ENCODE results near the gene RYR1.
A peak's percentile ranks its signal among the peaks of the same experiment; 100 is the strongest.
"Not testable (repeated sequence)": the region's sequence is repeated elsewhere in the genome, so short reads cannot be mapped to it uniquely, and the experiment has no call there.

Gene RYR1

DNA sequence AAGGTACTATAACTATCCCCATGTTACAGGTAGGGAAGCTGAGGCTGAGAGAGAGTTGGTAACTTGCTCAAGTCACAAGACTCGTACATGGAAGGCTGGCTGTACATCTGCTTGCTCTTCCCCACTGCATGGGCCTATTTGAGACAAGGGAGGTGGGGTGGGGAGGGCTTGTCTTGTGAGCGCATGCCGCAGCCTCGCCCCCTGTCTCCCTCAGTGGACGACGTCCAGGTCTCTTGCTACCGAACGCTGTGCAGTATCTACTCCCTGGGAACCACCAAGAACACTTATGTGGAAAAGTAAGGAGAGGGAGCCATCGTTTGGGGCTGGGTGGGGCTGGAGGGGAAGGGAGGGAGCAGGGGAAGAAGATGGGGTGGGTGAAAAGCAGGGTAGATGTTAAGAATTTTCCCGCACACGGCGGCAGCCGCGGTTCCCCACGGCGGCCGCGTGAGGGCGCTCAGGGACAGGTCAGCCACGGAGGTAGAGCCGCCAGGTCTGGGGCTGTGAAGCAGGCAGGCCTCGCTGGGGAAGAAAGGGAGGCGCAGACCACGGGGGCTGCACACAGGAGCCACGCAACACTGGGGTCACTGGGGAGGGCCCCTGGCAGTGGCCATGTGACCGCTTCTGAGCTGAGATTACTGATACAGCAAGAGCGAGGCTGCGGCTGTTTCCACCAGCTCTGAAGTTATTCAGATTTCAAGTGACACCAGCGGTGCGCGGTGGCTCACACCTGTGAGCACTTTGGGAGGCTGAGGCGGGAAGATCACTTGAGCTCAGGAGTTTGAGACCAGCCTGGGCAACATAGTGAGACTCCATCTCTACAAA is 81.5 kb downstream of the RYR1 start:
- DNase-seq (ENCODE audit: low read depth), result peak; percentile 55

GRCh38 chr19:38515896-38516295 is 82.4 kb downstream of the RYR1 start:
- no peak for DNase-seq (ENCODE audit: low read depth)

DNA sequence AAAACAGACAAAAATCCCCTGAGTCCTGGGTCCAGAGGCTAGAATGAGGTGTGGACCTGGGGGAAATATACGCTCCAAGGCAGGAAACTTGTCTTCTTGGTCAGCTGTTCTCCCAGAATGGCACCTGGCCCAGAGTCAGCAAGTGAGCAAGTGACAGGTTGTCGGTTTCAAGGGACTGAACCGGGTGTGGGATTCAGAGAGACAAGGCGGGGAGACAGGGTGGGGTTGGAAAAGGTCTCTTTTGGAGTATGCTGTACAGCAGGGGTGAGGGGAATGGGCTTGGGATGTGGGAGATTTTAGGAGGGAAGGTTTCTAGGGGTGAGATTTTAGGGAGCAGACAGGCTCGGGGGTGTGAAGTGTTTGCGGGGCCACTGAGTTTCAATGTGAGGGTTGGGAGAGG is 83.3 kb downstream of the RYR1 start:
- DNase-seq (ENCODE audit: low read depth), result no peak

DNA sequence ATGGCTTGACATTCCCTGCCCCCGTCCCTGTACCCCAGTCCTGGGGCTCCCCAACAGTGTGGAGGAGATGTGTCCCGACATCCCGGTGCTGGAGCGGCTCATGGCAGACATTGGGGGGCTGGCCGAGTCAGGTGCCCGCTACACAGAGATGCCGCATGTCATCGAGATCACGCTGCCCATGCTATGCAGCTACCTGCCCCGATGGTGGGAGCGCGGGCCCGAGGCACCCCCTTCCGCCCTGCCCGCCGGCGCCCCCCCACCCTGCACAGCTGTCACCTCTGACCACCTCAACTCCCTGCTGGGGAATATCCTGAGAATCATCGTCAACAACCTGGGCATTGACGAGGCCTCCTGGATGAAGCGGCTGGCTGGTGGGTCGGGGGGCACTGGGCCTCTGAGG is 83.8 kb downstream of the RYR1 start:
- DNase-seq (ENCODE audit: low read depth), result no peak

- not testable (repeated sequence) for DNase-seq (ENCODE audit: low read depth)
Observed at GRCh38 chr19:38517980-38518379, 84.5 kb downstream of the RYR1 start.

DNA sequence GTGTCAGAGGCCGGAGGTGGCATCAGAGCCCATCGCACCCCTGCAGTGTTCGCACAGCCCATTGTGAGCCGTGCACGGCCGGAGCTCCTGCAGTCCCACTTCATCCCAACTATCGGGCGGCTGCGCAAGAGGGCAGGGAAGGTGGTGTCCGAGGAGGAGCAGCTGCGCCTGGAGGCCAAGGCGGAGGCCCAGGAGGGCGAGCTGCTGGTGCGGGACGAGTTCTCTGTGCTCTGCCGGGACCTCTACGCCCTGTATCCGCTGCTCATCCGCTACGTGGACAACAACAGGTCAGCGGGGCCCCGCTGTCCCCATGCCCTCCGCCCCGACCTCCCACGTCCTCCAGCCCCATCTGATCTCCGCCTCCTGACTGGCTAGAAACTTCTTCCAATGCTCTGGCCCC is 85.7 kb downstream of the RYR1 start:
- no peak for DNase-seq (ENCODE audit: low read depth)

DNA sequence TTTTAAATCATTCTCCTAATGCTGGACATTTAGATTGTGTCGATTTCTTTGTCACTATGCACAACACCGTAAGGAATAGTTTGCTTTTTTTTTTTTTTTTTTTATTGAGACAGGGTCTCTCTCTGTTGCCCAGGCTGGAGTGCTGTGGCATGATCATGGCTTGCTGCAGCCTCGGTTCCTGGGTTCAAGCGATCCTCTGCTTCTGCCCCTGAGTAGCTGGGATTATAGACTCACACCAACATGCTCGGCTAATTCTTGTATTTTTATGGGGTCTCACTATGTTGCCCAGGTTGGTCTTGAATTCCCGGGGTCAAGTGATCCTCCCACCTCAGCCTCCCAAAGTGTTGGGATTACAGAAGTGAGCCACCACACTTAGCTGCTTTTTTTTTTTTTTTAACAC is 86.5 kb downstream of the RYR1 start:
- DNase-seq (ENCODE audit: low read depth), result no peak

DNA sequence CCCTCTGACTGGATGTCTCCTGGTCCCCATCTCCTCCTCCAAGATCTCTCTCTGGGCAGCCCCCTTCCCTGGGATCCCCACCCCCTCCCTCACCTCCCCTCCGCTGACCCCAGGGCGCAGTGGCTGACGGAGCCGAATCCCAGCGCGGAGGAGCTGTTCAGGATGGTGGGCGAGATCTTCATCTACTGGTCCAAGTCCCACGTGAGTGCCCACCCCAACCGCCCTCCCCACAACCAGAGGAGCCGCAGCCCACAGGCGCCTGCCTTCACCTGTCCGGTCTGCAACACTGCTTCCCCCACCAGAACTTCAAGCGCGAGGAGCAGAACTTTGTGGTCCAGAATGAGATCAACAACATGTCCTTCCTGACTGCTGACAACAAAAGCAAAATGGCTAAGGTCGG is 89.4 kb downstream of the RYR1 start:
- DNase-seq (ENCODE audit: low read depth), result no peak

- no peak for DNase-seq (ENCODE audit: low read depth)
Observed at GRCh38 chr19:38523319-38523718, 89.8 kb downstream of the RYR1 start.

- no peak for DNase-seq (ENCODE audit: low read depth)
Observed at GRCh38 chr19:38524369-38524768, 90.9 kb downstream of the RYR1 start.

- DNase-seq (ENCODE audit: low read depth), result no peak
Observed at GRCh38 chr19:38524994-38525634, 91.6 kb downstream of the RYR1 start.

DNA sequence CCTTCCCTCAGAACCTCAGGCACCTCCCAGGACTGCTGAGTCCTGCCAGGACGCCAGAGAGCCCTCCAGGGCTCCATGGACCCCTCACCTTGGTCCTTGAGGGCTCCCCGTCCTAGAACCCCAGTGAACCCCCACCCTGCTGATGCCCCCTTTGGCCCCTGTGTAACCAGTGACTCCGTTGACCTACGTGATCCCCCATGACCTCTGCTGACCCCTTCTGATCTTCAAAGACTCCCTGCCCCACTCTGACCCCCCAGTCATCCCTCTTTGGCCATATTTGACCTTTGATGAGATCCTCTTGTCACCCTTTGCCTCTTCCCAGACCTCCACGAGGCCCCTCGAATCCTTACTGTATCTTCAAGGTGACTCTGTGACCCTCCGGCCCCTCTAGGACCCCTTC is 92.9 kb downstream of the RYR1 start:
- DNase-seq (ENCODE audit: low read depth), result no peak

DNA sequence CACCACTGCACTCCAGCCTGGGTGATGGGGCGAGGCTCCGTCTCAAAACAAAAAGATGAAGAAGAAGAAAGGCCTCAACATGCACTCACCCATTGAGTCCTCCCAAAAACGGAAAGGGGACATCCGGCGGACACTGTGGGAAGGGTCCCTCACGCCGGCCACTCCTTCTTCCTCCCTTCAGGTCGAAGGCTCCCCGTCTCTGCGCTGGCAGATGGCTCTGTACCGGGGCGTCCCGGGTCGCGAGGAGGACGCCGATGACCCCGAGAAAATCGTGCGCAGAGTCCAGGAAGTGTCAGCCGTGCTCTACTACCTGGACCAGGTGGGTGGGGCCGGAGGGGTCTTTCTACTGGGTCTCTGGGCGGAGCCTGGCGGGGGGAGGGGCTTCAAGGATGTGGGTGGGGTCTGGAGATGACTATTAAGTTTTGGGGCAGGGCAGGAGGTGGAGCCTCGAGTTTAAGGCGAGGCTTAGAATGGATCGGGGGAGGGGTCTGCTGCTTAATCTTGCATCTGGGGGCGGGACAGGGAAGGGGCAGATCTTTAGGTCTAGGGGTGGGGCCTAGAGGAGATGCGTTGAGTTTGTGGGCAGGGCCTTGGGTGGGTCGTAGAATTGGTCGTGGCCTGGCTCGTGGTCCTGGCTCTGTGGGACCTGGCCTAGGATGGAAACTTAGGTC is 94.1 kb downstream of the RYR1 start:
- DNase-seq (ENCODE audit: low read depth), result no peak

DNA sequence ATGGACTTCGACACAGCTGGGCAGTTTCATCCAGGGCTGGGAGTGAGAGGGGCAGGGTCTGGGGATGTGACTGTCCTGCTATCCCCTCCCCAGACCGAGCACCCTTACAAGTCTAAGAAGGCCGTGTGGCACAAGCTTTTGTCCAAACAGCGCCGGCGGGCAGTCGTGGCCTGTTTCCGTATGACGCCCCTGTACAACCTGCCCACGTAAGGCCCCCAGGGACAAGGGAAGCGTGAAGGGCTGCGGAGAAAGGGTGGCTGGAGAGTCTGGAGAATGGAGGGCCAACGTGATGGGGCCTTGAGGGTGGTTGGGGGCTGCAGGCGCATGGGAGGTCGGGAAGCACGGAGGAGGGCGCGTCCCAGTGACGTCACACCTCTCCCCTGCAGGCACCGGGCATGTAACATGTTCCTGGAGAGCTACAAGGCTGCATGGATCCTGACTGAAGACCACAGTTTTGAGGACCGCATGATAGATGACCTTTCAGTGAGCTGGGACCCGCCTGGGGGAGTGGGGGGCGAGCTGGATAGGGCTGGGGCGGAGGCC is 94.8 kb downstream of the RYR1 start:
- DNase-seq (ENCODE audit: low read depth), result no peak

DNA sequence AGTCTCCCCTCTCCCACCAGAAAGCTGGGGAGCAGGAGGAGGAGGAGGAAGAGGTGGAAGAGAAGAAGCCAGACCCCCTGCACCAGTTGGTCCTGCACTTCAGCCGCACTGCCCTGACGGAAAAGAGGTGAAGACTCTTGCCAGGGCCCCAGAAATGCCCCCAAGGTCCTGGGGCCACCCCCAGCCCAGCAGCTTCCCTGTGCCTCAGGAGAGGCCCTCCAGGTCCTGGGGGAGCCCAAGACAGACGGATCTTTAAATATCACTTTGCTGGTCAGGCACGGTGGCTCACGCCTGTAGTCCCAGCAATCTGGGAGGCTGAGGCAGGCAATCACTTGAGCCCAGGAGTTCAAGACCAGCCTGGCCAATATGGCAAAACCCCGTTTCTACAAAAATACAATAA is 95.4 kb downstream of the RYR1 start:
- no peak for DNase-seq (ENCODE audit: low read depth)

DNA sequence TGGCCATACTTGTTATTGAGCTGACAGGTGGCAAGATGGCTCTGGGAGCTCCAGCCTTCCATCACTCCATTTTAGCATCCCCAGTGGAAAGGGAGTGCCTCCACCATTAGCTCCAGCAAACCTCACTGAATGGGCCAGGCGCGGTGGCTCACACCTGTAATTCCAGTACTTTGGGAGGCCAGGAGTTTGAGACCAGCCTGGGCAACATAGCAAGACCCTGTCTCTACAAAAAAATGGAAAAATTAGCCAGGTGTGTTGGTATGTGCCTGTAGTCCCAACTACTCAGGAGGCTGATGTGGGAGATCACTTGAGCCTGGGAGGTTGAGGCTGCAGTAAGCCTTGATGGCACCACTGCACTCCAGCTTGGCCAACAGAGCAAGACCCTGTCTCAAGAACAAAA is 98.0 kb downstream of the RYR1 start:
- DNase-seq (ENCODE audit: low read depth), result no peak

DNA sequence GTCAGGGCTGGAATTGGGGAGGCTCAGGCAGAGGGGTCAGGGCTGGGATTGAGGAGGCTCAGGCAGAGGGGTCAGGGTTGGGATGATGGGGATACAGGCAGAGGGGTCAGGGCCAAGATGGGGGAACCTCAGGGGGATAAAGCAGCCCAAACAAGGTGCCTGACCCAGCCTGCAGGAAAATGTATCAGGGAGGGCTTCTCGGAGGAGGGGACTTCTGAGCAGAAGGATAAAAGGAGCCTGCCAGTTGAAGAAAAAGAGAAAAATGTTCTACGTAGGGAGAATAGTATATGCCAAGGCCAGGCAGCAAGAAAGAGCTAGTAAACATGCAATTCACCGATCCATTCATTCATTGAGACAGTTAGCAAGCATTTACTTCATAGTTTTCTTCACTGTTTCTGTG is 99.4 kb downstream of the RYR1 start:
- no peak for DNase-seq (ENCODE audit: low read depth)

DNA sequence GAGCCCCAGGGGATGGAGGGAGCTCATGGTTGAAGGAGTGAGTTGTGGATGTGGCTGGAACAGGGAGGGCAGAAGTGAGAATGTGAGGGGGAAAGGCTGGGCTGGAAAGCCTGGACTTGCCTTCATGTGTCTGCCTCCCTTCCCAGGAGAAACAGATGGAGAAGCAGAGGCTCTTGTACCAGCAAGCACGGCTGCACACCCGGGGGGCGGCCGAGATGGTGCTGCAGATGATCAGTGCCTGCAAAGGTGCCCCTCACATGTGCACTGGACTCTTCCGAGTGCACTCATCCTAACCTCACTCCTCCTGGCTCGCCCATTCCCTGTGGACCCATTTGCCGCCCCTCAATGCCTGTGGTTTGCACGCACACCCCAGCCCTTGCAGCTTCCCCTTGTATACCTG is 101.1 kb downstream of the RYR1 start:
- DNase-seq (ENCODE audit: low read depth), result no peak

GRCh38 chr19:38535212-38535611 is 101.7 kb downstream of the RYR1 start:
- no peak for DNase-seq (ENCODE audit: low read depth)

DNA sequence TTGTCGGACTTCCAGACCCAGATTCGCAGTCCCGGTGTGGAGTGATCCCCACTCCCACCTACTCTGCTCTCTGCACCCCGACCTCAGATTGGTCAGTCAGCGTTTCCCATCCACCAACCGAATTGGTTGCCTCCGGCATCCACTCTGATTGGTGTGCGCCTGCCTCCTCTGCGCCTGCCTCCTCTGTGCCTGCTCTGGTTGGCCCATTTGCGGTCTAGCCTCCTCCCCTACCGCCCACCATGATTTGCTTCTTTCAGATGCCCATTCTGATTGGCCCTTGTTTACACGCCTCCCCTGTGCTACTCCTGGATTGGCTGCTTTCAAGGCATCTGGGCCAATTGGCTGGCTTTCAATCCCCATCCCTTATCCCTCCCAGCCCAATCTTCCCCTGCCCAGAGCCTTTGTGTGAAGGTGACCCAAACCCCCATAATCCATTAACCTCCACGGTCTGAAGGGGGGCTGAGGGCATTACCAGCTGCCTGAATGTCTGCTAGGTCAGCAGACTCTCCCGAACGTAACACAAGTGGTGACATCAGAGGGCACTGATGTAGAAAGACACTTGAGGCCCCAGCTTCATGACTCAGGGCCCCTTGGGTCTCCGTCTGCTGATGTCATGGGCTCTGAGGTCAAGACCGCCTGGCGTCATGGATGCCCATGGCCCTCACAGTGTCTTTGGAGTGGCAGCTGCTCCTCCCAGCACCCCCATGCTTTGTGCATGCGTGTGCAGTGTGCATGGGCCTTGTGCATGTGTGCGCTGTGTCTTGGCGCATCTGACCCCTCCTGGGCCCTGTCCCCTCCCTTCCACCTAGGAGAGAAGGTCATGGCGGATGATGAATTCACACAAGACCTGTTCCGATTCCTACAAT is 103.8 kb downstream of the RYR1 start:
- no peak for DNase-seq (ENCODE audit: low read depth)

DNA sequence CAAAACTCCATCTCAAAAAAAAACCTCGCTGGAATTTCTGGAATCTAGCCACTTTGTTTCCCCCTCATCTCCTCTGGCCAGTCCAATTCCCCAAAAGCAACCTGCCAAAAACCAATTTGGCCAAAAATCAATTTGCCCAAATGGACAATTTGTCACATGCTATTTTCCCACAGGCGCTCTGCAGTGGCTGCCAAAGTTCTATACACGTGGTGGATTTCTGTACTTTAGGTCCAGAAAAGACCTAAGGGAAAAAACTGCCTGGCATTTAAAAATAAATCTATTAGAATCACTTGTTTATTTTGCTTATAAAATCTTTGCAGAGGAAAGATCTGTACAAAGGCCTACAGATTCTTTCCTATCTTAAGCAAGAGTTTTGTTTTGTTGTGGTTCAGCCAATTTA is 104.9 kb downstream of the RYR1 start:
- DNase-seq (ENCODE audit: low read depth), result no peak

Data from stimulated activated CD8-positive, alpha-beta memory T cell treated with anti-CD3 and anti-CD28 coated beads, Interleukin-7, amount 100 ng/mL, for 24 hours (primary cell).